CD14-positive monocyte (primary cell): Measurements from ENCODE around the gene SH3GL3. TPM values are rescaled to one million over a fixed set of nuclear protein-coding genes. Genes with fewer than 3 reads are reported as not detected.

Source experiments
- DNase-seq, 3 donors: peaks; one replicate each; pipeline ENCODE4 v3.0.0-alpha.2; 2011 to 2022
- H2AFZ ChIP-seq: 2 replicates; pipeline ENCODE4 v1.6.0; 2012; ENCODE audit warnings: mild to moderate bottlenecking, low read depth, low read length, inconsistent platforms; ENCODE audit not compliant: insufficient read depth, poor library complexity, severe bottlenecking
- H3K27ac ChIP-seq, 2 donors: 1 replicate in 1 of 2; 2 replicates in 1 of 2; pipeline ENCODE4 v1.5.1; 2012 to 2013; ENCODE audit warnings: low read length in 2 of 2, control low read depth in 1 of 2, inconsistent platforms in 1 of 2, low read depth in 1 of 2, mild to moderate bottlenecking in 1 of 2
- H3K27me3 ChIP-seq, 2 donors: one replicate each; pipeline versions ENCODE4 v1.6.0 to v1.6.1; 2011 to 2013; ENCODE audit warnings: low read length in 2 of 2; ENCODE audit not compliant: control insufficient read depth in 2 of 2, insufficient read depth in 2 of 2
- H3K36me3 ChIP-seq, 2 donors: replicated peaks in 1 of 2; 1 replicate in 1 of 2; 2 replicates in 1 of 2; pipeline versions ENCODE4 v1.5.1 to v1.6.1; 2012 to 2013; ENCODE audit warnings: low read length in 2 of 2, control low read depth in 1 of 2, inconsistent platforms in 1 of 2, mild to moderate bottlenecking in 1 of 2; ENCODE audit not compliant: insufficient read depth in 2 of 2, control insufficient read depth in 1 of 2
- H3K4me1 ChIP-seq, 2 donors: 1 replicate in 1 of 2; 2 replicates in 1 of 2; pipeline versions ENCODE4 v1.5.1 to v1.6.1; 2012 to 2013; ENCODE audit warnings: low read length in 2 of 2, control low read depth in 1 of 2, inconsistent platforms in 1 of 2, mild to moderate bottlenecking in 1 of 2, moderate library complexity in 1 of 2; ENCODE audit not compliant: insufficient read depth in 2 of 2, control insufficient read depth in 1 of 2
- H3K4me2 ChIP-seq: replicated peaks from 2 replicates; pipeline ENCODE3; 2012; ENCODE audit warnings: low read length, moderate library complexity, mild to moderate bottlenecking; ENCODE audit not compliant: poor library complexity, severe bottlenecking; ENCODE audit errors: extremely low read depth
- H3K4me3 ChIP-seq, 3 experiments: fragments of 200-600 bp in 1 of 3; sonication (generic) in 1 of 3; replicated peaks in 1 of 3; 1 replicate in 2 of 3; 2 replicates in 1 of 3; pipeline ENCODE4 v1.5.1; 2011 to 2013; ENCODE audit warnings: low read length in 3 of 3, mild to moderate bottlenecking in 3 of 3, control low read depth in 2 of 3, low read depth in 2 of 3, inconsistent platforms in 1 of 3, moderate library complexity in 1 of 3
- H3K79me2 ChIP-seq: 2 replicates; pipeline ENCODE4 v1.6.0; 2012; ENCODE audit warnings: mild to moderate bottlenecking, control low read depth, inconsistent platforms, low read length, moderate library complexity; ENCODE audit not compliant: insufficient read depth
- H3K9ac ChIP-seq: 2 replicates; pipeline ENCODE4 v1.6.0; 2017; ENCODE audit warnings: low read length, mild to moderate bottlenecking; ENCODE audit not compliant: insufficient read depth, poor library complexity, severe bottlenecking
- H3K9me3 ChIP-seq, 2 donors: replicated peaks in 1 of 2; 1 replicate in 1 of 2; 2 replicates in 1 of 2; pipeline versions ENCODE4 v1.5.1 to v1.6.1; 2012 to 2013; ENCODE audit warnings: low read length in 2 of 2, control low read depth in 1 of 2; ENCODE audit not compliant: control insufficient read depth in 1 of 2, insufficient read depth in 1 of 2
- H4K20me1 ChIP-seq: 2 replicates; pipeline ENCODE4 v1.6.0; 2012; ENCODE audit warnings: mild to moderate bottlenecking, low read length, control low read depth, moderate library complexity; ENCODE audit not compliant: insufficient read depth
- H3K27ac Mint-ChIP-seq, 7 donors: one replicate each; pipeline ENCODE4 v1.8.0; 2020; ENCODE audit warnings: mild to moderate bottlenecking in 7 of 7, mixed read lengths in 7 of 7, moderate library complexity in 6 of 7, inconsistent platforms in 2 of 7
- H3K27me3 Mint-ChIP-seq, 3 donors: one replicate each; pipeline ENCODE4 v1.8.0; 2021 to 2022; ENCODE audit warnings: low read depth in 3 of 3, mild to moderate bottlenecking in 3 of 3, mixed read lengths in 3 of 3, moderate library complexity in 3 of 3, inconsistent platforms in 1 of 3
- H3K36me3 Mint-ChIP-seq, 2 donors: one replicate each; pipeline ENCODE4 v1.8.0; 2020; ENCODE audit warnings: mixed read lengths in 2 of 2, inconsistent platforms in 1 of 2, mild to moderate bottlenecking in 1 of 2
- H3K4me1 Mint-ChIP-seq: one replicate; pipeline ENCODE4 v1.8.0; 2020; ENCODE audit warnings: mild to moderate bottlenecking, mixed read lengths
- H3K4me3 Mint-ChIP-seq, 2 donors: one replicate each; pipeline ENCODE4 v1.8.0; 2020; ENCODE audit warnings: mild to moderate bottlenecking in 2 of 2, mixed read lengths in 2 of 2, moderate library complexity in 1 of 2
- H3K9me3 Mint-ChIP-seq, 7 donors: one replicate each; pipeline ENCODE4 v1.8.0; 2020 to 2022; ENCODE audit warnings: mixed read lengths in 7 of 7, mild to moderate bottlenecking in 6 of 7, moderate library complexity in 6 of 7, inconsistent platforms in 2 of 7
- WGBS: methylation state at CpG from one replicate; pipeline ENCODE4 v1.1.5; 2013; ENCODE audit warnings: missing lambda C conversion rate; ENCODE audit not compliant: insufficient coverage; 5-methylcytosine and 5-hydroxymethylcytosine counted together
- intact Hi-C, 2 donors: fragments of 100-400 bp; cut with micrococcal nuclease; formaldehyde crosslinking; loops; one replicate each; pipeline versions ENCODE4 v1.15.0 to v1.15.1; 2023
- polyA plus RNA-seq, 3 donors: library from polyadenylated mRNA; depleted of rRNA in 1 of 3; unstranded in 2 of 3; stranded (reverse) in 1 of 3; fragments of 300-500 nt in 2 of 3; fragments of >200 nt in 1 of 3; fragmentation: Illumina TruSeq in 2 of 3; gene quantifications; 1 replicate in 2 of 3; 2 replicates in 1 of 3; pipeline ENCODE4 v1.2.3, GENCODE V29; 2012 to 2021
- TF ChIP-seq, protein P1 (sequence below): fragments of 200-600 bp; IDR thresholded peaks from one replicate; pipeline ENCODE4 v1.8.0; 2022; ENCODE audit warnings: antibody characterized with exemption, mild to moderate bottlenecking

Gene SH3GL3
- polyA plus RNA-seq, 3 donors, result not detected

DNA sequence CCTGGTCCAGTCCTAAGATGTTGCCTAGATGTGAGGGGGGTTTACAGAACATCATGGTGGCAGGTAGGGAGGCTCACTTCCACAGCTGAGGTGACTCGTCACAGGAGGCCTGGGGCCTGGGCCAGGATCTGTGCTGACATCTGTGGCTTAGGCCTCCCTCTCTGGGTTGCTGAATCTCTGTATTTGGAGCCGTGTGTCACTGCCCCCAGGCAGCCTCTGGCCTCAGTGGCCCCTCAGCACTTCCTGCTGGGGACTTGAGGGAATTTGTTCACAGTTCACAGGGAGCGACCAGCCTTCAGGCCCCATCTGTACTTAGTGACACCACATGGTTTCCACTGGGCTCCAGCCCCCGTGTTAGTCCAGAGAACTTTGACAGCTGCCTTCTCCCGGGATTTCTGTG, 165.1 kb downstream of the SH3GL3 start:
- Mint-ChIP-seq H3K27me3 (peaks cover under 1 to 6% (median 2%) of the 10 kb centered on the region in 3 donors), H3K4me3 (no peak overlapping the region), H3K36me3 (no peaks in the 10 kb centered on the region), H3K9me3 (peaks cover 0 to 5% (median 3%) of the 10 kb centered on the region in 7 donors), H3K4me1 (no peaks in the 10 kb centered on the region), H3K27ac (no peak overlapping the region)
- Histone ChIP-seq H3K4me2 (no peak overlapping the region), H2AFZ (no peak overlapping the region), H3K4me1 (no peaks in the 10 kb centered on the region), H3K9ac (no peak overlapping the region), H3K27ac (no peak overlapping the region), H3K79me2 (no peaks in the 10 kb centered on the region), H3K27me3 (no peaks in the 10 kb centered on the region), H3K4me3 (no peak overlapping the region), H3K9me3 (no peaks in the 10 kb centered on the region), H3K36me3 (no peaks in the 10 kb centered on the region), H4K20me1 (no peaks in the 10 kb centered on the region)
- TF ChIP-seq, protein P1, sequence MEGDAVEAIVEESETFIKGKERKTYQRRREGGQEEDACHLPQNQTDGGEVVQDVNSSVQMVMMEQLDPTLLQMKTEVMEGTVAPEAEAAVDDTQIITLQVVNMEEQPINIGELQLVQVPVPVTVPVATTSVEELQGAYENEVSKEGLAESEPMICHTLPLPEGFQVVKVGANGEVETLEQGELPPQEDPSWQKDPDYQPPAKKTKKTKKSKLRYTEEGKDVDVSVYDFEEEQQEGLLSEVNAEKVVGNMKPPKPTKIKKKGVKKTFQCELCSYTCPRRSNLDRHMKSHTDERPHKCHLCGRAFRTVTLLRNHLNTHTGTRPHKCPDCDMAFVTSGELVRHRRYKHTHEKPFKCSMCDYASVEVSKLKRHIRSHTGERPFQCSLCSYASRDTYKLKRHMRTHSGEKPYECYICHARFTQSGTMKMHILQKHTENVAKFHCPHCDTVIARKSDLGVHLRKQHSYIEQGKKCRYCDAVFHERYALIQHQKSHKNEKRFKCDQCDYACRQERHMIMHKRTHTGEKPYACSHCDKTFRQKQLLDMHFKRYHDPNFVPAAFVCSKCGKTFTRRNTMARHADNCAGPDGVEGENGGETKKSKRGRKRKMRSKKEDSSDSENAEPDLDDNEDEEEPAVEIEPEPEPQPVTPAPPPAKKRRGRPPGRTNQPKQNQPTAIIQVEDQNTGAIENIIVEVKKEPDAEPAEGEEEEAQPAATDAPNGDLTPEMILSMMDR, result no peak
- 82% methylated on average over 3 of the region's 5 CpGs for WGBS
- DNase-seq, result no peak
- intact Hi-C loops, result no loop called here

DNA sequence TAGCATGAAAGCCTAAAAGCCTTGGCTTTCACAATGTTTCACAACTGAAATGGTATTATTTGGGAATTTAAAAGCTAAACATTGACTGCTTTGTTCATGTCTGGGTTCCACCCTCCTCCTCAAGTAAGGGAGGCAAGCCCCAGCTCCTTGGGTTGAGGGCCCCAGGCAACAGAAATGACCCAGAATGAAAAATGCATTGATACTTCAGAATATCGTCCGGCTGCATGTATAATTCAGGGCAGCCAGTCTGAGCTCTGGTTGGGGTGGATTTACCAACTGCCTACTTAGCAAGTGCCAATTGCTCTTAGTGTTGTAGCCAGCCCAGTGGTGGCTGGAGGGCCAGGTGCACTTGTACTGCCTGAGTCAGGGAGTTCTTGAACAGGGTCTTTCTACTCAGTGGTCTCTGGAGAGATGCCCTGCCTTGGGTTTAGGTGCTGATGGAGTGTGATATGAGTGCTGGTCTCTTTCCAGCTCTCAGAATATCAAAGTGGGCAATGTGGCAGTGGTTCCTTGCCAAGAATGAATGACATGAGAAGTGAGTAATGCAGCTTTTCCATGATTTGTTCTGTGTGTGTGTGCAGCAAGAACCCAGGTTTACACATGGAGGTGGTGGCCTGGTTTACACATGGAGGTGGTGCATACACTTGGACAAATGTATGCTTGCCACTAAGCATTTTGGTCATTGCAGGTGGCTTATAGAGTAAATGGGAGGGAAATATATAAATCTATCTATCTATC, 165.9 kb downstream of the SH3GL3 start:
- Histone ChIP-seq H3K4me1 (no peaks in the 10 kb centered on the region), H3K27me3 (no peaks in the 10 kb centered on the region), H3K9me3 (no peaks in the 10 kb centered on the region), H3K9ac (no peak overlapping the region), H3K27ac (no peak overlapping the region), H3K4me2 (no peak overlapping the region), H4K20me1 (no peaks in the 10 kb centered on the region), H2AFZ (no peak overlapping the region), H3K79me2 (no peaks in the 10 kb centered on the region), H3K36me3 (no peaks in the 10 kb centered on the region), H3K4me3 (no peak overlapping the region)
- H3K4me1 Mint-ChIP-seq, result no peaks in the 10 kb centered on the region
- intact Hi-C loops, result no loop called here
- TF ChIP-seq, protein P1, result no peak
- WGBS, result 100% methylated on average over 2 of the region's 2 CpGs
- peaks cover 0 to 6% (median 2%) of the 10 kb centered on the region in 3 donors for H3K27me3 Mint-ChIP-seq
- no peaks in the 10 kb centered on the region for H3K36me3 Mint-ChIP-seq
- H3K9me3 Mint-ChIP-seq, result peaks cover 0 to 9% (median 3%) of the 10 kb centered on the region in 7 donors
- H3K4me3 Mint-ChIP-seq, result no peak overlapping the region
- no peak overlapping the region for H3K27ac Mint-ChIP-seq
- DNase-seq, result no peak
